NCI-H2171 (cell line): Measurements from ENCODE around the gene FTCDNL1.

Source experiments
- DNase-seq: peaks from one replicate; lab custom pipeline; 2025; lab: John Stamatoyannopoulos, UW

FTCDNL1 gene

GRCh38 chr2:199850718-199851500 is at the start of gene FTCDNL1:
Gene FTCDNL1 (minus strand): TSS chr2:199851192. CDS start chr2:199848962, 2,230 bp downstream.
- DNase-seq: peak; percentile 26

GRCh38 chr2:199896617-199897016 is 45.6 kb upstream of the FTCDNL1 start:
- no peak for DNase-seq

GRCh38 chr2:199895406-199895805 is 44.4 kb upstream of the FTCDNL1 start:
- DNase-seq: no peak

- no peak for DNase-seq
Observed at GRCh38 chr2:199883474-199884212, 32.7 kb upstream of the FTCDNL1 start.

GRCh38 chr2:199882667-199883066 is 31.7 kb upstream of the FTCDNL1 start:
- no peak for DNase-seq

- no peak for DNase-seq
Observed at GRCh38 chr2:199875400-199875799, 24.4 kb upstream of the FTCDNL1 start.

- no peak for DNase-seq
Observed at GRCh38 chr2:199874209-199874608, 23.2 kb upstream of the FTCDNL1 start.

- DNase-seq: no peak
Observed at GRCh38 chr2:199870581-199870980, 19.6 kb upstream of the FTCDNL1 start.

- DNase-seq: no peak
Observed at GRCh38 chr2:199869653-199870052, 18.7 kb upstream of the FTCDNL1 start.

- DNase-seq: no peak
Observed at GRCh38 chr2:199869227-199869541, 18.2 kb upstream of the FTCDNL1 start.

GRCh38 chr2:199868431-199869226 is 17.6 kb upstream of the FTCDNL1 start:
- DNase-seq: no peak

GRCh38 chr2:199865905-199866304 is 14.9 kb upstream of the FTCDNL1 start:
- no peak for DNase-seq

- no peak for DNase-seq
Observed at GRCh38 chr2:199862788-199863187, 11.8 kb upstream of the FTCDNL1 start.

- DNase-seq: no peak
Observed at GRCh38 chr2:199861132-199861774, 10.3 kb upstream of the FTCDNL1 start.

GRCh38 chr2:199855812-199856211 is 4.8 kb upstream of the FTCDNL1 start:
- no peak for DNase-seq

- DNase-seq: peak; percentile 28
Observed at GRCh38 chr2:199851883-199852282, 891 bp upstream of the FTCDNL1 start.

GRCh38 chr2:199851501-199851810 is 464 bp upstream of the FTCDNL1 start:
- DNase-seq: no peak

GRCh38 chr2:199850218-199850717 is 724 bp downstream of the FTCDNL1 start:
- DNase-seq: no peak

GRCh38 chr2:199848389-199849130 is 2.4 kb downstream of the FTCDNL1 start:
- no peak for DNase-seq

- DNase-seq: no peak
Observed at GRCh38 chr2:199847181-199847864, 3.7 kb downstream of the FTCDNL1 start.
